ENCODE data around the gene DAP. TPM values are rescaled to one million over a fixed set of nuclear protein-coding genes. Genes with fewer than 3 reads are reported as not detected.

The DAP gene
- polyA plus RNA-seq, 2 of the 4 experiments (the other 2 are of a cell fraction): 24.2 to 54.9 TPM

- POLR2A ChIA-PET: interaction anchor here (0.9 to 1.0 kb wide), 2 partner anchors 15 to 36 kb away, joined by 4 to 9 read pairs; no protein-coding TSS in a partner anchor
- 0% methylated on average over 1 of the region's 42 CpGs for WGBS (ENCODE audit: missing lambda C conversion rate)
- FAIRE-seq: no peak
- Histone ChIP-seq H3K4me1 (peaks cover 6% of the 10 kb centered on the region), H3K4me2 (peak overlapping the region; percentile 82), H3K27ac (peak overlapping the region; percentile 92 to 97), H3K9me3 (no peaks in the 10 kb centered on the region), H3K4me3 (peak overlapping the region; percentile 98)
- no peak for DNase-seq (ENCODE audit: low read depth in 1 of 2, low spot score in 1 of 2)
- CTCF ChIA-PET: interaction anchor here (0.7 to 0.8 kb wide), 2 partner anchors 36 to 309 kb away, joined by 3 to 4 read pairs; no protein-coding TSS in a partner anchor
- no peak for ATAC-seq
- no peak for TF ChIP-seq RARB (CRISPR knock-in tag; IDR thresholded peaks at IDR 0.05)
- TF ChIP-seq JUN (IDR thresholded peaks at IDR 0.05): peak in 1 of 2 experiments; percentile 71; a peak in 1 of 5 replicates
- TF ChIP-seq PHF8 (IDR thresholded peaks at IDR 0.05; ENCODE audit: borderline replicate concordance, low read depth): peak; percentile 46; the same call in 1 of the 2 replicates
Observed at GRCh38 chr5:10760921-10761184, 181 bp downstream of the DAP start.

- no peak for FAIRE-seq
- Histone ChIP-seq H3K4me3 (peak overlapping the region; percentile 98), H3K4me2 (peak overlapping the region; percentile 82), H3K4me1 (peaks cover 6% of the 10 kb centered on the region), H3K9me3 (no peaks in the 10 kb centered on the region), H3K27ac (peak overlapping the region; percentile 92 to 97)
- CTCF ChIA-PET: interaction anchor here (0.7 to 0.8 kb wide), 2 partner anchors 36 to 308 kb away, joined by 3 to 4 read pairs; no protein-coding TSS in a partner anchor
- DNase-seq (ENCODE audit: low read depth in 1 of 2, low spot score in 1 of 2): peak; percentile 48 to 52
- WGBS (ENCODE audit: missing lambda C conversion rate): 6% methylated on average over 27 of the region's 43 CpGs
- peak; percentile 78 for ATAC-seq
- POLR2A ChIA-PET: interaction anchor here (0.9 to 1.0 kb wide), 2 partner anchors 15 to 35 kb away, joined by 4 to 9 read pairs; no protein-coding TSS in a partner anchor
- no peak for TF ChIP-seq NPAS2 (CRISPR knock-in tag; IDR thresholded peaks at IDR 0.05; ENCODE audit: borderline replicate concordance)
- TF ChIP-seq RCOR1 (IDR thresholded peaks at IDR 0.05; ENCODE audit: low read depth, low read length): no peak
- TF ChIP-seq CEBPB (IDR thresholded peaks at IDR 0.05): peak; percentile 25 to 35; a peak in 1 of 4 replicates
- TF ChIP-seq REST (IDR thresholded peaks at IDR 0.05): no peak
- TF ChIP-seq HOXB5 (CRISPR knock-in tag; IDR thresholded peaks at IDR 0.05): peak; percentile 53; the same call in 1 of the 2 replicates
- peak; percentile 60; the same call in 1 of the 2 replicates for TF ChIP-seq PHF8 (IDR thresholded peaks at IDR 0.05; ENCODE audit: borderline replicate concordance, low read depth)
- TF ChIP-seq MAX (IDR thresholded peaks at IDR 0.05): 0 out of 2 replicates have a peak, but pooled peaks have one; percentile 8
- TF ChIP-seq BCL3 (IDR thresholded peaks at IDR 0.05): peak; percentile 2; the same call in 1 of the 3 replicates
Observed at GRCh38 chr5:10760096-10760920, 726 bp downstream of the DAP start.

GRCh38 chr5:10759111-10759510 lies 1.9 kb downstream of the DAP start:
- Histone ChIP-seq H3K27ac (no peak overlapping the region), H3K9me3 (no peaks in the 10 kb centered on the region), H3K4me2 (peak overlapping the region; percentile 82; the same call in 1 of the 3 replicates), H3K4me3 (no peak overlapping the region), H3K4me1 (peaks cover 6% of the 10 kb centered on the region)
- 95% methylated on average over 6 of the region's 6 CpGs for WGBS (ENCODE audit: missing lambda C conversion rate)
- CTCF ChIA-PET: no interaction called here
- POLR2A ChIA-PET: no interaction called here
- ATAC-seq (no peak), FAIRE-seq (no peak), DNase-seq (ENCODE audit: low read depth in 1 of 2, low spot score in 1 of 2) (no peak)
- TF ChIP-seq FOXS1 (CRISPR knock-in tag; IDR thresholded peaks at IDR 0.05) (no peak), MAFK (IDR thresholded peaks at IDR 0.05; ENCODE audit: partially characterized antibody) (no peak), ELK1 (IDR thresholded peaks at IDR 0.05; ENCODE audit: low read depth, low read length) (no peak), NR3C1 (IDR thresholded peaks at IDR 0.05) (no peak), RARB (CRISPR knock-in tag; IDR thresholded peaks at IDR 0.05) (no peak), JUN (IDR thresholded peaks at IDR 0.05) (no peak), TP53 (CRISPR knock-in tag; IDR thresholded peaks at IDR 0.05) (no peak), GATA3 (IDR thresholded peaks at IDR 0.05; ENCODE audit: borderline replicate concordance) (no peak), USF2 (IDR thresholded peaks at IDR 0.05) (no peak), FOSB (CRISPR knock-in tag; IDR thresholded peaks at IDR 0.05) (no peak), RAD21 (conservative IDR thresholded peaks at IDR 0.05 in 1 of 2, IDR thresholded peaks at IDR 0.05 in 1 of 2) (no peak), CBX2 (IDR thresholded peaks at IDR 0.05; ENCODE audit: borderline replicate concordance, low read depth) (no peak)

All from A549 (cell line).